ENCODE data around the gene HOMER2. TPM values are rescaled to one million over a fixed set of nuclear protein-coding genes. Genes with fewer than 3 reads are reported as not detected.

HOMER2 gene
- total and polyA plus RNA-seq, 2 donors (not counting 1 experiment from before 2014, with no cell fraction given), result 1.1 to 9.9 TPM

DNA sequence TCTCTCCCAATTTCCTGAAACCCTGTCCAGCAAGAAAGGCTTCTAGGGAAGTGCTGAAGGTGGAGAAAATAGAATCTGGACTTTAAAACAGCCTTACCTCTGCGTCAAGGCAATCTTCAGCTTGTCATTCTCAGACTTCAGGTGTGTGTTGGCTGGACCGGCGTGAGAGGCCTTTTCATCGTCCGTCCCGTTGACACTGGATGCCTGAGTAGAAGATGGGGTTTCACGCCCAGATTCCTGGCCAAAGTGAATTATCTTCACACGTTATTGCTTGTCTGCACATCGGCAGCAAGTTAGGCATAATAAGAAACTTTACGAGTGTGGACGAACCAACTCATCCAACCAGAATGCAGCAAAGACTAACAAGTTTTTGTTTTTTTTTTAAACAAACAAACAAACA is 93.6 kb downstream of the HOMER2 start:
- Histone ChIP-seq H3K79me2 (ENCODE audit: control insufficient read depth, insufficient read depth, low read length) (no peaks in the 10 kb centered on the region), H3K36me3 (ENCODE audit: control insufficient read depth, insufficient read depth, low read length) (no peaks in the 10 kb centered on the region), H3K4me2 (ENCODE audit: extremely low read depth, insufficient read depth, low read length) (no peak overlapping the region), H4K20me1 (ENCODE audit: control insufficient read depth, extremely low read depth, insufficient read depth, low read length) (no peaks in the 10 kb centered on the region), H2AFZ (ENCODE audit: low read length) (no peak overlapping the region), H3K27me3 (ENCODE audit: control insufficient read depth, insufficient read depth, low read length) (no peaks in the 10 kb centered on the region), H3K9me3 (ENCODE audit: control insufficient read depth, insufficient read depth, low read depth, low read length) (no peaks in the 10 kb centered on the region), H3K27ac (ENCODE audit: insufficient read depth, low read length) (no peak overlapping the region), H3K4me3 (replicated peaks in 1 of 4; ENCODE audit: control extremely low read depth in 1 of 4, insufficient read depth in 1 of 4, low read depth in 3 of 4, low read length in 4 of 4) (no peak overlapping the region), H3K4me1 (ENCODE audit: control insufficient read depth, extremely low read depth, insufficient read depth, low read length) (no peaks in the 10 kb centered on the region), H3K9ac (ENCODE audit: insufficient read depth, low read length) (no peak overlapping the region)
- no peak for TF ChIP-seq EZH2 (IDR thresholded peaks at IDR 0.05; ENCODE audit: low read length, missing control alignments)
- TF ChIP-seq, protein P1, sequence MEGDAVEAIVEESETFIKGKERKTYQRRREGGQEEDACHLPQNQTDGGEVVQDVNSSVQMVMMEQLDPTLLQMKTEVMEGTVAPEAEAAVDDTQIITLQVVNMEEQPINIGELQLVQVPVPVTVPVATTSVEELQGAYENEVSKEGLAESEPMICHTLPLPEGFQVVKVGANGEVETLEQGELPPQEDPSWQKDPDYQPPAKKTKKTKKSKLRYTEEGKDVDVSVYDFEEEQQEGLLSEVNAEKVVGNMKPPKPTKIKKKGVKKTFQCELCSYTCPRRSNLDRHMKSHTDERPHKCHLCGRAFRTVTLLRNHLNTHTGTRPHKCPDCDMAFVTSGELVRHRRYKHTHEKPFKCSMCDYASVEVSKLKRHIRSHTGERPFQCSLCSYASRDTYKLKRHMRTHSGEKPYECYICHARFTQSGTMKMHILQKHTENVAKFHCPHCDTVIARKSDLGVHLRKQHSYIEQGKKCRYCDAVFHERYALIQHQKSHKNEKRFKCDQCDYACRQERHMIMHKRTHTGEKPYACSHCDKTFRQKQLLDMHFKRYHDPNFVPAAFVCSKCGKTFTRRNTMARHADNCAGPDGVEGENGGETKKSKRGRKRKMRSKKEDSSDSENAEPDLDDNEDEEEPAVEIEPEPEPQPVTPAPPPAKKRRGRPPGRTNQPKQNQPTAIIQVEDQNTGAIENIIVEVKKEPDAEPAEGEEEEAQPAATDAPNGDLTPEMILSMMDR (conservative IDR thresholded peaks at IDR 0.05 in 1 of 2, IDR thresholded peaks at IDR 0.05 in 1 of 2; ENCODE audit: low read depth in 1 of 2, low read length in 2 of 2), result no peak
- DNase-seq (ENCODE audit: low read depth in 2 of 2), result no peak

DNA sequence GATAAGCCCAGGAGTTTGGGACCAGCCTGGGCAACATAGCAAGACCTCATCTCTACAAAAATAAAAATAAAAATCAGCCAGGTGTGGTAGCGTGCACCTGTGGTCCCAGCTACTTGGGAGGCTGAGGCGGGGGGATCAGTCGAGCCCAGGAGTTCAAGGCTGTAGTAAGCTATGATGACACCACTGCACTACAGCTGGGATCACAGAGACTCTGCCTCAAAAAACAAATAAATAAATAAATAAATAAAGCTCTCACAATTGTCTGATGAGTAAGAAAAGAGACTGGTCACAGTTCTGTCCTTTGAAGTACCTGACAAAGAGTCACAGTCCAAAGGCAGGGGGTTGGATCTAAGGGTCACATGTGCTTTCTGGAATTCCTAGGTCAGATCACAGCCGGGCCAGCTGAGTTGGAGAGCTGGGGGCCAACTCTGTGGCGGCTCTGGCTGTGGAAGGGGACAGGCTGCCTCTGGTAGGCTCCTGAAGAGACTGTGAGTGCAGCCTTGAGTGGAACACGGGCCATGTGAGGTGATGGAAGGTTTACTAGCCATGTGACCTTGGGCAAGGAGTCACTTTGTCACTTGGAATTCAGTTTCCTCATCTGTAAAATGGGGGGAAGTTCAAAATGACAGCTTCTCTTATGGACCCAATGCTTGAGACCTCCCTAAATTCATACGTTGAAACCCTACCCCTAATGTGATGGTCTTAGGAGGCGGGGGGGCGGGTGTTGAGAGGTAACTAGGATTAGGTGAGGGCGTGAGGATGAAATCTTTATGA is 95.9 kb downstream of the HOMER2 start:
- Histone ChIP-seq H3K4me3 (replicated peaks in 1 of 4; ENCODE audit: control extremely low read depth in 1 of 4, insufficient read depth in 1 of 4, low read depth in 3 of 4, low read length in 4 of 4) (no peak overlapping the region), H3K4me1 (ENCODE audit: control insufficient read depth, extremely low read depth, insufficient read depth, low read length) (no peaks in the 10 kb centered on the region), H3K79me2 (ENCODE audit: control insufficient read depth, insufficient read depth, low read length) (no peaks in the 10 kb centered on the region), H2AFZ (ENCODE audit: low read length) (no peak overlapping the region), H4K20me1 (ENCODE audit: control insufficient read depth, extremely low read depth, insufficient read depth, low read length) (no peaks in the 10 kb centered on the region), H3K9ac (ENCODE audit: insufficient read depth, low read length) (no peak overlapping the region), H3K9me3 (ENCODE audit: control insufficient read depth, insufficient read depth, low read depth, low read length) (no peaks in the 10 kb centered on the region), H3K27ac (ENCODE audit: insufficient read depth, low read length) (no peak overlapping the region), H3K4me2 (ENCODE audit: extremely low read depth, insufficient read depth, low read length) (no peak overlapping the region), H3K27me3 (ENCODE audit: control insufficient read depth, insufficient read depth, low read length) (no peaks in the 10 kb centered on the region), H3K36me3 (ENCODE audit: control insufficient read depth, insufficient read depth, low read length) (no peaks in the 10 kb centered on the region)
- DNase-seq (ENCODE audit: low read depth in 2 of 2), result no peak
- TF ChIP-seq, protein P1 (conservative IDR thresholded peaks at IDR 0.05 in 1 of 2, IDR thresholded peaks at IDR 0.05 in 1 of 2; ENCODE audit: low read depth in 1 of 2, low read length in 2 of 2), result no peak
- TF ChIP-seq EZH2 (IDR thresholded peaks at IDR 0.05; ENCODE audit: low read length, missing control alignments), result no peak

DNA sequence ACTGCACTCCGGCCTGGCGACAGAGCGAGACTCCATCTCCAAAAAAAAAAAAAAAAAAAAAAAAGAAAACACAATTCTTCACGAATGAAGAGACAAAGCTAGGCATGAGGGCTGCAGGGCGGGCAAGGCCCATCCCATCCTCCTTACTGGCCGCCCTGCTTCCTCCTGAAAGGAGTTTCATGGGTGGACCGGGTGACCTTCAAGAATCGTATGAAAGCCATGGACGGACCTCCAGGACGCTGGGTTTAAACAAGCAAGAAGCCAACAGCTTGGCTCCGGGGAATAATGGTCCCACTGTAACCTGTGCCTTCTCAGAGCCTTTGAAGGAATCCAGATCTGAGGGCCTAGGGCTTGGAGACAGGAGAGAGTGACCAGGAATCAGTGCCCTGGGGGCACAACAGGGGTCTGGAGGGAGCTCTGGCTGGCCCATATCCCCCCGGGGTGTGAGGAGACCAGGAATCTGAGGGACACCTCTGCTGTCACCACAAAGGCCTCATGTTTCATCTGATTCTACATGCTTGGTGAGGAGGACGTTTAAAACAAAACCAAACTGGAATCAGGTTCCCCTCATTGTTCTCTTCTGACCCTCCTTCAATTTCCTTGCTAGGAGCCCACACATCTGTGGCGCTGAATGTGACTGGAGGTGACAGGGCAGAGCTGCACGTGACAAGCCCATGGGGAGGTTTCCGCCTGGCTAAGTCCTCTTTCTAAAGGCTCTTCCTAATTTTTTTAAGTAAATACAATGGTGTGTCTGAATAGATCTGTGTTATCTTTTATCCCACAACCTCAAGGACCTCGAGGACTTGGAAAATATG is 97.0 kb downstream of the HOMER2 start:
- Histone ChIP-seq H3K79me2 (ENCODE audit: control insufficient read depth, insufficient read depth, low read length) (no peaks in the 10 kb centered on the region), H3K27ac (ENCODE audit: insufficient read depth, low read length) (no peak overlapping the region), H3K36me3 (ENCODE audit: control insufficient read depth, insufficient read depth, low read length) (no peaks in the 10 kb centered on the region), H3K4me1 (ENCODE audit: control insufficient read depth, extremely low read depth, insufficient read depth, low read length) (no peaks in the 10 kb centered on the region), H3K9me3 (ENCODE audit: control insufficient read depth, insufficient read depth, low read depth, low read length) (no peaks in the 10 kb centered on the region), H3K27me3 (ENCODE audit: control insufficient read depth, insufficient read depth, low read length) (no peaks in the 10 kb centered on the region), H2AFZ (ENCODE audit: low read length) (no peak overlapping the region), H3K9ac (ENCODE audit: insufficient read depth, low read length) (no peak overlapping the region), H3K4me2 (ENCODE audit: extremely low read depth, insufficient read depth, low read length) (no peak overlapping the region), H4K20me1 (ENCODE audit: control insufficient read depth, extremely low read depth, insufficient read depth, low read length) (no peaks in the 10 kb centered on the region), H3K4me3 (replicated peaks in 1 of 4; ENCODE audit: control extremely low read depth in 1 of 4, insufficient read depth in 1 of 4, low read depth in 3 of 4, low read length in 4 of 4) (no peak overlapping the region)
- DNase-seq (ENCODE audit: low read depth in 2 of 2), result no peak
- TF ChIP-seq EZH2 (IDR thresholded peaks at IDR 0.05; ENCODE audit: low read length, missing control alignments), result no peak
- TF ChIP-seq, protein P1 (conservative IDR thresholded peaks at IDR 0.05 in 1 of 2, IDR thresholded peaks at IDR 0.05 in 1 of 2; ENCODE audit: low read depth in 1 of 2, low read length in 2 of 2), result no peak

Measured in fibroblast of lung (primary cell).